HT1080 (cell line): ENCODE measurements around the gene CYP26C1. TPM values are rescaled to one million over a fixed set of nuclear protein-coding genes. Genes with fewer than 3 reads are reported as not detected.
A peak's percentile ranks its signal among the peaks of the same experiment; 100 is the strongest.
"Not testable (repeated sequence)": the region's sequence is repeated elsewhere in the genome, so short reads cannot be mapped to it uniquely, and the experiment has no call there.

ENCODE experiments used
- DNase-seq: peaks from one replicate; pipeline ENCODE4 v3.0.0-alpha.2; 2015; ENCODE audit warnings: low read depth
- total RNA-seq: library from RNA; depleted of rRNA; stranded (reverse); fragments of >200 nt; shearing (Covaris generic); gene quantifications from 2 replicates; pipeline ENCODE4 v1.2.3, GENCODE V29; 2014

Gene CYP26C1
- total RNA-seq, 1 experiment from 2014 or later = not detected

GRCh38 chr10:93076871-93077270 is 16.3 kb downstream of the CYP26C1 start:
- DNase-seq = no peak

GRCh38 chr10:93077860-93078337 is 17.3 kb downstream of the CYP26C1 start:
- DNase-seq = no peak

- no peak for DNase-seq
Observed at GRCh38 chr10:93079663-93080349, 19.2 kb downstream of the CYP26C1 start.

- peak; percentile 45 for DNase-seq
Observed at GRCh38 chr10:93080350-93081046, 19.9 kb downstream of the CYP26C1 start.

- no peak for DNase-seq
Observed at GRCh38 chr10:93081318-93081717, 20.7 kb downstream of the CYP26C1 start.

- DNase-seq = peak; percentile 20
Observed at GRCh38 chr10:93081834-93082233, 21.2 kb downstream of the CYP26C1 start.

GRCh38 chr10:93083743-93084539 is 23.3 kb downstream of the CYP26C1 start:
- no peak for DNase-seq

- no peak for DNase-seq
Observed at GRCh38 chr10:93085272-93085859, 24.8 kb downstream of the CYP26C1 start.

GRCh38 chr10:93086289-93086688 is 25.7 kb downstream of the CYP26C1 start:
- no peak for DNase-seq

- DNase-seq = no peak
Observed at GRCh38 chr10:93087846-93088245, 27.2 kb downstream of the CYP26C1 start.

GRCh38 chr10:93088466-93088865 is 27.9 kb downstream of the CYP26C1 start:
- DNase-seq = no peak

GRCh38 chr10:93090619-93091018 is 30.0 kb downstream of the CYP26C1 start:
- no peak for DNase-seq

GRCh38 chr10:93091960-93092359 is 31.4 kb downstream of the CYP26C1 start:
- no peak for DNase-seq

- no peak for DNase-seq
Observed at GRCh38 chr10:93095225-93095624, 34.6 kb downstream of the CYP26C1 start.

GRCh38 chr10:93096901-93097300 is 36.3 kb downstream of the CYP26C1 start:
- DNase-seq = no peak

GRCh38 chr10:93097386-93097785 is 36.8 kb downstream of the CYP26C1 start:
- DNase-seq = no peak

GRCh38 chr10:93098816-93099215 is 38.2 kb downstream of the CYP26C1 start:
- DNase-seq = no peak

GRCh38 chr10:93099670-93100069 is 39.1 kb downstream of the CYP26C1 start:
- no peak for DNase-seq

GRCh38 chr10:93101148-93101547 is 40.5 kb downstream of the CYP26C1 start:
- DNase-seq = not testable (repeated sequence)

- DNase-seq = no peak
Observed at GRCh38 chr10:93103953-93104352, 43.4 kb downstream of the CYP26C1 start.

- no peak for DNase-seq
Observed at GRCh38 chr10:93106631-93107072, 46.1 kb downstream of the CYP26C1 start.
